COLO829 (cell line): ENCODE data around the gene GFM1.
"Not testable (repeated sequence)": the region's sequence is repeated elsewhere in the genome, so short reads cannot be mapped to it uniquely, and the experiment has no call there.

Source experiments
- DNase-seq: peaks from one replicate; pipeline ENCODE4 v3.0.0; 2012; ENCODE audit warnings: low spot score

Gene GFM1

GRCh38 chr3:158678687-158679086, 34.4 kb downstream of the GFM1 start:
- no peak for DNase-seq

- peak; percentile 83 for DNase-seq
Measured at GRCh38 chr3:158679547-158680000, 35.2 kb downstream of the GFM1 start.

- no peak for DNase-seq
Measured at GRCh38 chr3:158680861-158681260, 36.5 kb downstream of the GFM1 start.

- no peak for DNase-seq
Measured at GRCh38 chr3:158683230-158683962, 39.1 kb downstream of the GFM1 start.

- DNase-seq = no peak
Measured at GRCh38 chr3:158685159-158685558, 40.8 kb downstream of the GFM1 start.

GRCh38 chr3:158693866-158694456, 49.6 kb downstream of the GFM1 start:
- not testable (repeated sequence) for DNase-seq

GRCh38 chr3:158696618-158697017, 52.3 kb downstream of the GFM1 start:
- no peak for DNase-seq

- DNase-seq = no peak
Measured at GRCh38 chr3:158700559-158700958, 56.2 kb downstream of the GFM1 start.

- DNase-seq = no peak
Measured at GRCh38 chr3:158701420-158702065, 57.2 kb downstream of the GFM1 start.

- DNase-seq = no peak
Measured at GRCh38 chr3:158702815-158703481, 58.6 kb downstream of the GFM1 start.

- DNase-seq = no peak
Measured at GRCh38 chr3:158703566-158703965, 59.2 kb downstream of the GFM1 start.

GRCh38 chr3:158709666-158710083, 65.3 kb downstream of the GFM1 start:
- DNase-seq = no peak

- DNase-seq = no peak
Measured at GRCh38 chr3:158710601-158711000, 66.3 kb downstream of the GFM1 start.

GRCh38 chr3:158711886-158712285, 67.6 kb downstream of the GFM1 start:
- peak; percentile 68 for DNase-seq

- no peak for DNase-seq
Measured at GRCh38 chr3:158712443-158712842, 68.1 kb downstream of the GFM1 start.

GRCh38 chr3:158713094-158713499, 68.8 kb downstream of the GFM1 start:
- peak; percentile 91 for DNase-seq

- DNase-seq = no peak
Measured at GRCh38 chr3:158717576-158717975, 73.2 kb downstream of the GFM1 start.

- DNase-seq = peak; percentile 42
Measured at GRCh38 chr3:158718490-158719170, 74.3 kb downstream of the GFM1 start.

GRCh38 chr3:158722108-158722507, 77.8 kb downstream of the GFM1 start:
- no peak for DNase-seq

GRCh38 chr3:158723991-158724390, 79.7 kb downstream of the GFM1 start:
- DNase-seq = no peak

GRCh38 chr3:158725348-158726011, 81.2 kb downstream of the GFM1 start:
- peak; percentile 77 for DNase-seq
